Small intestine (tissue), 4 donors: ENCODE measurements around the gene TMEM243. TPM values are rescaled to one million over a fixed set of nuclear protein-coding genes. Genes with fewer than 3 reads are reported as not detected.

Experiments
- polyA plus RNA-seq, 4 donors: library from polyadenylated mRNA; stranded (reverse) in 3 of 4; unstranded in 1 of 4; fragments of 200-250 nt in 3 of 4; fragments of 120-200 nt in 1 of 4; gene quantifications; one replicate each; pipeline versions ENCODE4 v1.2.1 to v1.2.3, GENCODE V29; 2013
- donor health status: healthy with polysubstance abuse.
- donor health status: Bipolar disorder and iron deficiency.
- donor health status: healthy.

Gene TMEM243
- polyA plus RNA-seq, 4 donors, result 18.6 to 47.7 (median 33.5) TPM

Other genes with a start within 250 kb of the TMEM243 start
- gene ELAPOR2, start 160.1 kb downstream of the TMEM243 start, polyA plus RNA-seq, result 1 to 10 TPM in 2 of 4 donors, not detected in 2; 2.6 to 7.6 TPM
- 100 to 1,000 TPM in 1 of 4 donors, 10 to 100 TPM in 3; 15.4 to 118 (median 25.6) TPM for gene DMTF1, start 67.3 kb downstream of the TMEM243 start, polyA plus RNA-seq
- 10 to 100 TPM; 13.1 to 57.5 (median 38.7) TPM for gene CROT, start 125.9 kb upstream of the TMEM243 start, polyA plus RNA-seq